RWPE2 (cell line): ENCODE measurements around the gene PDLIM3.

Experiments
- ATAC-seq: fragments of 200-7000 bp; cut with Tn5 transposase; 3 replicates; pipeline ENCODE4 v1.9.1; 2021; ENCODE audit warnings: low read depth
- DNase-seq: peaks from one replicate; pipeline ENCODE4 v3.0.0-alpha.2; 2020; ENCODE audit warnings: low spot score
- H3K27ac ChIP-seq: fragments of 450-650 bp; 2 replicates; pipeline ENCODE4 v1.5.1; 2017; ENCODE audit warnings: mild to moderate bottlenecking; ENCODE audit not compliant: poor library complexity, severe bottlenecking
- H3K27me3 ChIP-seq: fragments of 250-450 bp; sonication (Bioruptor Pico); 2 replicates; pipeline ENCODE4 v1.5.1; 2021; ENCODE audit warnings: mild to moderate bottlenecking, moderate library complexity; ENCODE audit not compliant: insufficient read depth, poor library complexity, severe bottlenecking
- H3K36me3 ChIP-seq: fragments of 250-450 bp; sonication (Bioruptor Pico); 2 replicates; pipeline ENCODE4 v1.5.1; 2020; ENCODE audit warnings: low read depth, mild to moderate bottlenecking, moderate library complexity
- H3K4me1 ChIP-seq: fragments of 250-450 bp; sonication (Bioruptor Pico); 2 replicates; pipeline ENCODE4 v1.5.1; 2021; ENCODE audit warnings: mild to moderate bottlenecking, moderate library complexity; ENCODE audit not compliant: insufficient read depth, poor library complexity, severe bottlenecking
- H3K4me3 ChIP-seq: fragments of 250-450 bp; sonication (Bioruptor Pico); 2 replicates; pipeline ENCODE4 v1.5.1; 2021; ENCODE audit warnings: mild to moderate bottlenecking, moderate library complexity; ENCODE audit not compliant: severe bottlenecking
- H3K9me3 ChIP-seq: fragments of 250-450 bp; sonication (Bioruptor Pico); 2 replicates; pipeline ENCODE4 v1.5.1; 2021; ENCODE audit warnings: mild to moderate bottlenecking, moderate library complexity; ENCODE audit not compliant: severe bottlenecking
- TF ChIP-seq, protein P1 (sequence below): fragments of 450-650 bp; IDR thresholded peaks from one replicate; pipeline ENCODE4 v1.5.1; 2017; ENCODE audit warnings: mild to moderate bottlenecking, moderate library complexity; ENCODE audit not compliant: poor library complexity, severe bottlenecking

The PDLIM3 gene

DNA sequence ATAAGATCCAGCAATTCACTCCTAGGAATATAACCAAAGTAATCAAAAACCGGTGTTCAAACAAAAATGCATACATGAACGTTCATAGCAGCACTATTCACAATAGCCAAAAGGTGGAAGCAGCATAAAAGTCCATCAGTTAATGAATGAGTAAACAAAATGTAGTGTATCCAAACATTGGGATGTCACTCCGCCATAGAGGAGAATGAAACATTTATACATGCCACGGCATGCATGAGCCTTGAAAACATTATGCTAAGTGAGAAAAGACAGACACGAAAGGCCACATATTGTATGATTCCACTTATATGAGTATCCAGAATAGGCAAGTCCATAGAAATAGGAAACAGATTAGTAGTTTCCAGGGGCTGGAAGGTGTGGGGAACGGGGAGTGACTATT lies 11.0 kb upstream of the PDLIM3 start:
- no peak for ATAC-seq
- TF ChIP-seq, protein P1, sequence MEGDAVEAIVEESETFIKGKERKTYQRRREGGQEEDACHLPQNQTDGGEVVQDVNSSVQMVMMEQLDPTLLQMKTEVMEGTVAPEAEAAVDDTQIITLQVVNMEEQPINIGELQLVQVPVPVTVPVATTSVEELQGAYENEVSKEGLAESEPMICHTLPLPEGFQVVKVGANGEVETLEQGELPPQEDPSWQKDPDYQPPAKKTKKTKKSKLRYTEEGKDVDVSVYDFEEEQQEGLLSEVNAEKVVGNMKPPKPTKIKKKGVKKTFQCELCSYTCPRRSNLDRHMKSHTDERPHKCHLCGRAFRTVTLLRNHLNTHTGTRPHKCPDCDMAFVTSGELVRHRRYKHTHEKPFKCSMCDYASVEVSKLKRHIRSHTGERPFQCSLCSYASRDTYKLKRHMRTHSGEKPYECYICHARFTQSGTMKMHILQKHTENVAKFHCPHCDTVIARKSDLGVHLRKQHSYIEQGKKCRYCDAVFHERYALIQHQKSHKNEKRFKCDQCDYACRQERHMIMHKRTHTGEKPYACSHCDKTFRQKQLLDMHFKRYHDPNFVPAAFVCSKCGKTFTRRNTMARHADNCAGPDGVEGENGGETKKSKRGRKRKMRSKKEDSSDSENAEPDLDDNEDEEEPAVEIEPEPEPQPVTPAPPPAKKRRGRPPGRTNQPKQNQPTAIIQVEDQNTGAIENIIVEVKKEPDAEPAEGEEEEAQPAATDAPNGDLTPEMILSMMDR, result no peak
- H3K4me1 ChIP-seq, result no peaks in the 10 kb centered on the region
- H3K27me3 ChIP-seq, result no peaks in the 10 kb centered on the region
- H3K9me3 ChIP-seq, result no peaks in the 10 kb centered on the region
- H3K27ac ChIP-seq, result no peak overlapping the region
- H3K4me3 ChIP-seq, result no peak overlapping the region
- no peak for DNase-seq
- H3K36me3 ChIP-seq, result no peaks in the 10 kb centered on the region

DNA sequence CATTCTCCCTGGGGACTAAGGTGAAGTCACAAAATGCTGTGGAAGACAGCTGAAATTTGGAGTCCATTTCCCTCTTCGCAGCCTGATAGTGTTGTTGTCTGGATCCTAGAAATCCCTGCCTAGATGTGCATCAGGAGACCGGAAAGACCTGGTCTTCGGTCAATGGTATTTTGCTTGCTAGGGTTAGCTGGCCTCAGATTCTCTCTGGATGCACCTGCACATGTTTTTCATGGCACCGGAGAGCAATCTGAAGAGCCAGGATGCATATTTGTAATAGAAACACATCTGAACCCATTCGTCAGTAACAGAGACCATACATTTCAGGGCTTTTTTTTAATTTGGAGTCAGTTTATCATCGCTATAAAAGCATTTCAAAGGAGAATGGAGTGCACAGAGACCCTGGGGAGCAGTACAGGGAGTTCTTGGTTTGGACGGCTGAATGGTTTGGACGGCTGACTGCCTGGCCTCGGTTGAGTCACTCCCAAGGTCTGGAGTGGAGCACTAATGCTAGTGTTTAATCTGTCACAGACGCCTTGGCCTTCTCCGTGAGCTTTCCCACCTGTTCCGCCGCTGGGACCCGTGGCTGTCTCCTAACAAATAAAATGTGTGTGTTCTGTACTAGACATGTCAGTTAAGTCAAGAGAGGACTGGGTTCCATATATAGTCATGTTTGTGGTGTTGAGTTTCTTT lies 7.5 kb upstream of the PDLIM3 start:
- H3K9me3 ChIP-seq, result no peaks in the 10 kb centered on the region
- H3K36me3 ChIP-seq, result no peaks in the 10 kb centered on the region
- no peak for DNase-seq
- TF ChIP-seq, protein P1, result no peak
- no peak overlapping the region for H3K4me3 ChIP-seq
- no peak overlapping the region for H3K27ac ChIP-seq
- ATAC-seq, result no peak
- H3K27me3 ChIP-seq, result peaks cover 2% of the 10 kb centered on the region
- no peaks in the 10 kb centered on the region for H3K4me1 ChIP-seq

DNA sequence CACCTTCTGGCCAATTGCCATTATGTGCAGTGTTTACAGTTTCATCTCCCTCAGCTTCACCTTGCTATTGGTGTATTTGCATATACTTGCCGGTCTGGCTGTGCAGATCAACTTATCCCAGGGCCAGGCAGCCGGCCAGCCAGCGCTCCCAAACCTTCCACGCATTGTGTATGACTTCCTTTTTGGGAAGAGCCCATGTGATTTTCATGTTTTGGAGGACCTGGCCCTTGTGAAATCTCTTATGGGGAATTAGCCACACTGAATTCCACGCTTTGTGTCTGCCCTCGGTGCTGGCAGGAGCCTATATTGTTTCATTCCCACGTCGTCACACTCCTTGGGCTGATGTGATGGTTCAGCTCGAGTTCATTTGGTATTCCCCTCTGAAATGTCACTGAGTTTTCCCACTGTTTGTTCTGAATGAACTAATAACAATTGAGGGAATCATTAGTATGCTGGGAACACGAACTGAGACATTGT lies 6.0 kb upstream of the PDLIM3 start:
- Histone ChIP-seq H3K27me3 (peaks cover 6% of the 10 kb centered on the region), H3K27ac (no peak overlapping the region), H3K9me3 (no peaks in the 10 kb centered on the region), H3K36me3 (no peaks in the 10 kb centered on the region), H3K4me1 (no peaks in the 10 kb centered on the region), H3K4me3 (no peak overlapping the region)
- no peak for DNase-seq
- ATAC-seq, result no peak
- TF ChIP-seq, protein P1, result no peak

DNA sequence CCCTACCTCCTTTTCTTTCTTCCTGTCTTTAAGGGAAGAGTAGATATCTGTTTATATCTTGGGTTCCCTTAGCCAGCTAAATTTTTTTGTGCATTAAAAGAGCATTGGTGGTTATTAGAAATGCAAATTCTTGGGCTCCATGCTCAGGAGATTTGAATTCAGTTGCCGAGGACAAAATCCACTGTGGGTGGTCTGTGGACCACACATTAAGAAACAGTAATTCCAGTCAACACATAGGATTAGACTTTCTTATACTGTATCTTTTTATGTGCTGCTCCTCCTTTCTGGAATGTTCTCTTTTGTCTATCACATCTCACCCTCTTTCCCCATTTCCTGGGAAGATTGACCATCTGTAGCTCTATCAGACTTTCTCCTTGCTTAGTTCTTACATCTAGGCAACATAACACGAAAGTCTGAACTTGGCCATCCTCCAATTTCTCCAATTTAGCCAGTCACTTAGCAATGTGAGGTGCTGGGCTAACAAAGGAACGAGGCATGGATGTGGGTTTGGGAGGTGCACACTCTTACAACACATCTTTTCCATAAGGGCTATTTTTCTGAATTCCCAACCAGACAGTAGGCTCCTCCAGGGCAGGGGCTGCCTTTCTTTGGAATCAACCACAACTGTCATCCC lies 5.3 kb upstream of the PDLIM3 start:
- Histone ChIP-seq H3K9me3 (no peaks in the 10 kb centered on the region), H3K27me3 (peaks cover 13% of the 10 kb centered on the region), H3K27ac (no peak overlapping the region), H3K4me1 (peaks cover 4% of the 10 kb centered on the region), H3K36me3 (no peaks in the 10 kb centered on the region), H3K4me3 (no peak overlapping the region)
- TF ChIP-seq, protein P1, result no peak
- DNase-seq (no peak), ATAC-seq (no peak)

DNA sequence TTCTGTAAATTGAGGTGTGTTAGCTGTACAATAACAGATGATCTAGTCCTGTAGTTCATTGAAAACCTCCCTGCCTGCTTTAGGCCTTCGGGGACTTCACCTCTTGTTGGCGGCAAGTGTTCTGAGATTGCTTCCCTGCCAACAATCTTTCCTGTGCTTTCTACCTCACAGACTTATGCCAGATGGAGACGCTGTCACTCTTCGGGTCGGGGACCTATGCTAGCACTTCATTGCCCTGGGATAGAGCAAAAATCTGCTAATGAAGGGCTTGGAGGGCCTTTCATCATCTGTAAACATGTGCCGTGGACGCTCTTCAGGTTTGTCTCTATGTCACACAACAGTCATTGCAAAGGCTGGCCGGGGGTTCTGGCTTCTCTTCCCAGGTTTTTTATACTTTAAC lies 4.7 kb upstream of the PDLIM3 start:
- Histone ChIP-seq H3K27me3 (peaks cover 14% of the 10 kb centered on the region), H3K9me3 (no peaks in the 10 kb centered on the region), H3K36me3 (no peaks in the 10 kb centered on the region), H3K4me3 (no peak overlapping the region), H3K27ac (no peak overlapping the region), H3K4me1 (peaks cover 4% of the 10 kb centered on the region)
- ATAC-seq (no peak), DNase-seq (no peak)
- TF ChIP-seq, protein P1, result no peak
